ENCODE results near the gene GJD4.

DNA sequence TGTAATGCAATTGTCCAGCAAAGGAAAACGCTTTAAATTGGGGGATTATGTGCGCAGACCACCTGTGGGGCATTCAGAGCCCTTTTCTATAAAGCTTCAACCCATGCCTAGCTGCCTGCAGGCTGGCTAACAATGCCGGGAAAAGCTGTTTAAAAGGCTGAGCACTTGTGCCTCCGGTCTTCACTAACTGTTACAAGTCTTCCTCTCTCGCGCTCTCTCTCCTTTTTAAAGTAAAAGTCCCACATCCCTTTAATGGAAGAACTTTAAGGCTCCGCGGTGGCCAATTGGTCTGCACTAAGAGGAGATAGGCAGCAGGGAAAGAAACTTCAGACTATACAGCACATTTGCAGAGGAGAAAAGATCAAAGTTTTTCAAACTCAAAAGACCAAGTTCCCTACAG is 32.3 kb downstream of the GJD4 start:
- TF ChIP-seq, protein P1, sequence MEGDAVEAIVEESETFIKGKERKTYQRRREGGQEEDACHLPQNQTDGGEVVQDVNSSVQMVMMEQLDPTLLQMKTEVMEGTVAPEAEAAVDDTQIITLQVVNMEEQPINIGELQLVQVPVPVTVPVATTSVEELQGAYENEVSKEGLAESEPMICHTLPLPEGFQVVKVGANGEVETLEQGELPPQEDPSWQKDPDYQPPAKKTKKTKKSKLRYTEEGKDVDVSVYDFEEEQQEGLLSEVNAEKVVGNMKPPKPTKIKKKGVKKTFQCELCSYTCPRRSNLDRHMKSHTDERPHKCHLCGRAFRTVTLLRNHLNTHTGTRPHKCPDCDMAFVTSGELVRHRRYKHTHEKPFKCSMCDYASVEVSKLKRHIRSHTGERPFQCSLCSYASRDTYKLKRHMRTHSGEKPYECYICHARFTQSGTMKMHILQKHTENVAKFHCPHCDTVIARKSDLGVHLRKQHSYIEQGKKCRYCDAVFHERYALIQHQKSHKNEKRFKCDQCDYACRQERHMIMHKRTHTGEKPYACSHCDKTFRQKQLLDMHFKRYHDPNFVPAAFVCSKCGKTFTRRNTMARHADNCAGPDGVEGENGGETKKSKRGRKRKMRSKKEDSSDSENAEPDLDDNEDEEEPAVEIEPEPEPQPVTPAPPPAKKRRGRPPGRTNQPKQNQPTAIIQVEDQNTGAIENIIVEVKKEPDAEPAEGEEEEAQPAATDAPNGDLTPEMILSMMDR (IDR thresholded peaks at IDR 0.05; ENCODE audit: extremely low read depth in 1 of 2, insufficient read depth in 1 of 2, low read depth in 1 of 2, low read length in 2 of 2) = no peak
- no peak for TF ChIP-seq POLR2A (IDR thresholded peaks at IDR 0.05; ENCODE audit: low read depth, low read length)
- TF ChIP-seq, protein P2, sequence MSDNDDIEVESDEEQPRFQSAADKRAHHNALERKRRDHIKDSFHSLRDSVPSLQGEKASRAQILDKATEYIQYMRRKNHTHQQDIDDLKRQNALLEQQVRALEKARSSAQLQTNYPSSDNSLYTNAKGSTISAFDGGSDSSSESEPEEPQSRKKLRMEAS (IDR thresholded peaks at IDR 0.05; ENCODE audit: insufficient read depth, insufficient read length) = no peak
- TF ChIP-seq EZH2 (IDR thresholded peaks at IDR 0.05; ENCODE audit: borderline replicate concordance, low read depth, low read length, severe bottlenecking) = no peak
